Cardiac muscle cell (in vitro differentiated cells and primary cell): ENCODE measurements around the gene DHX58. TPM values are rescaled to one million over a fixed set of nuclear protein-coding genes. Genes with fewer than 3 reads are reported as not detected.

Experiments used
- DNase-seq, 2 donors: peaks; one replicate each; pipeline versions ENCODE4 v3.0.0 to v3.0.0-alpha.2; 2010 to 2017; ENCODE audit warnings: low read depth in 1 of 2, low spot score in 1 of 2
- H3K27ac ChIP-seq: fragments of 200-600 bp; sonication (generic); 2 replicates; pipeline ENCODE4 v1.5.1; 2016
- H3K27me3 ChIP-seq: fragments of 200-600 bp; sonication (generic); 2 replicates; pipeline ENCODE4 v1.6.0; 2016; ENCODE audit warnings: control low read depth
- H3K36me3 ChIP-seq: fragments of 200-600 bp; sonication (generic); 2 replicates; pipeline ENCODE4 v1.5.1; 2016; ENCODE audit warnings: control low read depth
- H3K4me1 ChIP-seq: fragments of 200-600 bp; sonication (generic); 2 replicates; pipeline ENCODE4 v1.8.1; 2017; ENCODE audit warnings: low read depth, mild to moderate bottlenecking, mixed run types
- H3K4me3 ChIP-seq: fragments of 200-600 bp; sonication (generic); 2 replicates; pipeline ENCODE4 v1.5.1; 2016; ENCODE audit warnings: mild to moderate bottlenecking
- H3K9me3 ChIP-seq: fragments of 200-600 bp; sonication (generic); 2 replicates; pipeline ENCODE4 v1.5.1; 2017; ENCODE audit warnings: low read depth, mild to moderate bottlenecking, control low read depth
- polyA plus RNA-seq: library from polyadenylated mRNA; unstranded; fragments of >200 nt; fragmentation: Nextera tagmentation; extraction: Ambion mirVana; gene quantifications from 2 replicates; pipeline ENCODE4 v1.2.1, GENCODE V29; 2016
- total RNA-seq: library from RNA; depleted of rRNA; stranded (reverse); fragments of >200 nt; gene quantifications from 2 replicates; pipeline ENCODE4 v1.2.3, GENCODE V29; 2016
- TF ChIP-seq, protein P1 (sequence below): IDR thresholded peaks from 2 replicates; pipeline ENCODE4 v1.5.1; 2012; ENCODE audit warnings: low read depth, mild to moderate bottlenecking, low read length

Gene DHX58
- total and polyA plus RNA-seq, 2 experiments from 2014 or later: 0.42 TPM; not detected in 1

DNA sequence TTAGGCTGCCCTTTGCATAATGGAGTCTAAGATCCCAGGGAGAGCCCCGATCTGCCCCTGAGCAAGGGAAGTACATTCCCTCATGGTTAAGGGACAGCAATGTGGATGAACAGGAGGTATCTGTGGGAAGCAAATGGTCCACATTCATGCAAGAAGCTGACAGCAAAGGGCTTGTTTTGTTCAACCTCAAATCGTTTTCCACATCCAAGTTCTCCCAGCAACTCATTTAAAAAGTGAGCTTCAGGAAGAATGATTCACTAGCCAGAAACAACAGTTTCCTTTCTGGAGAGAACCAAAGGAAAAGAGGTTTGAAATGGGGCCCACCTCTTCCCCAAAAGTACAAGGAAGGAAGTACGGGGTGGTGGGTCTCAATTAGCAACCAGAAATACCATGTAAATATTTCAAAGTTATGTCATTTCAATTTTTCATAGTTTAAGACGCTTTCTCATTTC lies 19.5 kb upstream of the DHX58 start:
- Histone ChIP-seq H3K4me1 (peaks cover 9% of the 10 kb centered on the region), H3K9me3 (no peaks in the 10 kb centered on the region), H3K4me3 (no peak overlapping the region), H3K36me3 (peaks cover 23% of the 10 kb centered on the region), H3K27me3 (no peaks in the 10 kb centered on the region), H3K27ac (no peak overlapping the region)
- TF ChIP-seq, protein P1, sequence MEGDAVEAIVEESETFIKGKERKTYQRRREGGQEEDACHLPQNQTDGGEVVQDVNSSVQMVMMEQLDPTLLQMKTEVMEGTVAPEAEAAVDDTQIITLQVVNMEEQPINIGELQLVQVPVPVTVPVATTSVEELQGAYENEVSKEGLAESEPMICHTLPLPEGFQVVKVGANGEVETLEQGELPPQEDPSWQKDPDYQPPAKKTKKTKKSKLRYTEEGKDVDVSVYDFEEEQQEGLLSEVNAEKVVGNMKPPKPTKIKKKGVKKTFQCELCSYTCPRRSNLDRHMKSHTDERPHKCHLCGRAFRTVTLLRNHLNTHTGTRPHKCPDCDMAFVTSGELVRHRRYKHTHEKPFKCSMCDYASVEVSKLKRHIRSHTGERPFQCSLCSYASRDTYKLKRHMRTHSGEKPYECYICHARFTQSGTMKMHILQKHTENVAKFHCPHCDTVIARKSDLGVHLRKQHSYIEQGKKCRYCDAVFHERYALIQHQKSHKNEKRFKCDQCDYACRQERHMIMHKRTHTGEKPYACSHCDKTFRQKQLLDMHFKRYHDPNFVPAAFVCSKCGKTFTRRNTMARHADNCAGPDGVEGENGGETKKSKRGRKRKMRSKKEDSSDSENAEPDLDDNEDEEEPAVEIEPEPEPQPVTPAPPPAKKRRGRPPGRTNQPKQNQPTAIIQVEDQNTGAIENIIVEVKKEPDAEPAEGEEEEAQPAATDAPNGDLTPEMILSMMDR: no peak
- peak in 1 of 2 donors; percentile 50 for DNase-seq

DNA sequence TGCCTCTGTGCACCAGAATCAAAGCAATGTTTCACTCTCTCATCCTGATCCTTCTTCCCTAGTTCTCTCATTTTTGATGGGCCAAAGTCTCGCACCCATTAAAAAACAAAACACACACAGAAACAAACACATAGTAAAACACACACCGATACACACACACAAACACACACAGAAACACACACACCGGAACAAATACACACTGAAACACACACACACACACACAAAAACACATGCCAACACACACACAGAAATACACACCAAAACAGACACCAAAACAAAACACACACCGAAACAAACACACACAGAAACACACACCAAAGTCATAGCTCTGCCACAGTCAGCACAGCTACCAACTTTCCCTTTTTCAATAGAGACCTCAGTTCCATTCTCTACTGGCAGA lies 18.7 kb upstream of the DHX58 start:
- Histone ChIP-seq H3K9me3 (no peaks in the 10 kb centered on the region), H3K36me3 (peaks cover 27% of the 10 kb centered on the region), H3K27me3 (no peaks in the 10 kb centered on the region), H3K4me1 (peaks cover 9% of the 10 kb centered on the region), H3K27ac (no peak overlapping the region), H3K4me3 (no peak overlapping the region)
- no peak for DNase-seq
- TF ChIP-seq, protein P1: no peak

DNA sequence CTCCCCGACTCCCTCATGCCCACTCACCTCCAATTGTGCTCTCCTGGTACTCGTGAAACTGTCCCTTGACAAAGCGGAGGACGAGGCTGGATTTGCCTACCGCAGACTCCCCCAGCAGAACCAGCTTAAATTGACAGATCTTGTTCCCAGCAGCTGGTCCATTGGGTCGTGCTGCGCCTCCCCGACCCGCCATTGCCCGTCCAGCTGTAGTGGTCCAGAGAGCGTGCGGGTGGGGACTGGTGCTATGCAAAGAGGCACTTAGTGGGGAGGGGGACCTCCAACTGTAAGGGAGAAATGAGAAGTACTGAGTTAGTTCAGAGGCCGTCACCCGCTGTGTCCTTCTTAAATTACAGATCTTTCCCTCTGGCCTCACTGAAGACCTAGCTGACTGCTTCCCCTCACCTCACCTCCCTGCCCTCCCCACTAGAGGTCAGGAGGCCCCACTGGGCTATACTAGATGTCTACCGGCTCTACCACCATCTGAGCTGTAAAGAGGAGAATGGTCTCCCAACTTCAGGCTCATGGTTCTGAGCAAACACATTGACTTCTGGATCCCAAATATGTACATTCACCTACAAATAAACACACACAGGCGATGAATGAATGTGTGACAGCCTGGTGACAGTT lies 17.9 kb upstream of the DHX58 start:
- H3K4me1 ChIP-seq: peaks cover 2% of the 10 kb centered on the region
- H3K4me3 ChIP-seq: no peak overlapping the region
- peaks cover 27% of the 10 kb centered on the region for H3K36me3 ChIP-seq
- no peak for DNase-seq
- TF ChIP-seq, protein P1: no peak
- H3K9me3 ChIP-seq: no peaks in the 10 kb centered on the region
- no peaks in the 10 kb centered on the region for H3K27me3 ChIP-seq
- no peak overlapping the region for H3K27ac ChIP-seq

DNA sequence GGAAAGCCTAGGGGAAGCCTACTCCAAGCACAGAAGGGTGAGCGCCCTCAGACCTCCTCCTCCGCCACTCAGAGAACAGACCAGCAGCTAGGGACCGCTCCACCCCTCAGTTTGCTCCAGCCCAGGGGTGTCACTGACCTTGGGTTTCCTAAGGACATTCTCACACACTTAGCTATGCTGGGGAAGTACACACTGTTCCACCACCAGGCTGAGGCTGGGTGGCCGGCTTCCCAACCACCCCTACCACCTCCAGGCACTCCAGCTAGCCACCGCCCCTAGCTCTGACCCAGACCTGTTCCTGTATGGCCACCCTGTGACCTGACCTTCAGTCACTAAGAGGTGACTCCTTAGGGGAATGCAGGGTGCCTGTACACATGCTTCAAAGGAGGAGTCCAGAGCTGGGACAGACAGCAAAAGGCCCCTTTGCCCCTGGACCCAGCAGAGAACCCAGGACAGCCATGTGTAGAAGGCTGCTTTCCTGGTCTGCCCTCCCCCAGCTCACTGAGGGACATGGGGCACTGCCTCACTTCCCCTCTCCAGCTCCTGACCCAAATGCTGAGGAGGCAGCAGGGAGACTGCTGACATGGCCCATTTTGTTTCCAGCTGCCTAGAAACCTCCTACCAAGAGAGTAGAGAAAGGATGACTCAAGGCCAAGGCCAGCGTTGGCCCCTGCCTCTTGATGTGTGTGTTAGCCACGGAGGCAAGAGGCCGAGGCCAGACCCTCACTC lies 16.8 kb upstream of the DHX58 start:
- no peak overlapping the region for H3K4me3 ChIP-seq
- H3K27ac ChIP-seq: no peak overlapping the region
- TF ChIP-seq, protein P1: no peak
- H3K9me3 ChIP-seq: no peaks in the 10 kb centered on the region
- H3K4me1 ChIP-seq: no peaks in the 10 kb centered on the region
- H3K36me3 ChIP-seq: peaks cover 27% of the 10 kb centered on the region
- no peak for DNase-seq
- no peaks in the 10 kb centered on the region for H3K27me3 ChIP-seq

DNA sequence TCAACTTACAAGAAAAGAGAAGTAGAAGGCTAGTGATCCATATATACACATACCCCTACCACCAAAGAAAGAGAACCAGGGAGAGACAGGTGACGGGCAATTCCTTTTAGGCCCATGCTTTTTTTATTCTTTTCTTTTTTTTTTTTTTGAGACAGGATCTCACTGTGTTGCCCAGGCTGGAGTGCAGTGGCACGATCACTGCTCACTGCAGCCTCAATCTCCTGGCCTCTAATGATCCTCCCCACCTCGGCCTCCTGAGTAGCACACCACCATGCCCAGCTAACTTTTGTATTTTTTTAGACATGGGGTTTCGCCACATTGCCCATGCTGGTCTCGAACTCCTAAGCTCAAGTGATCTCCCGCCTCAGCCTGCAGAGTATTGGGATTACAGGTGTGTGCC lies 14.9 kb upstream of the DHX58 start:
- no peak overlapping the region for H3K4me3 ChIP-seq
- H3K27me3 ChIP-seq: no peaks in the 10 kb centered on the region
- H3K27ac ChIP-seq: no peak overlapping the region
- TF ChIP-seq, protein P1: no peak
- peaks cover 27% of the 10 kb centered on the region for H3K36me3 ChIP-seq
- H3K9me3 ChIP-seq: no peaks in the 10 kb centered on the region
- no peak for DNase-seq
- no peaks in the 10 kb centered on the region for H3K4me1 ChIP-seq
